CD4-positive, alpha-beta T cell treated with Interleukin-12 subunit alpha and Interleukin-12 subunit beta, for 1 hour (primary cell): Measurements from ENCODE around the gene SULT2B1.
"Not testable (repeated sequence)": the region's sequence is repeated elsewhere in the genome, so short reads cannot be mapped to it uniquely, and the experiment has no call there.

Experiments
- DNase-seq: peaks from one replicate; pipeline ENCODE4 v3.0.0-alpha.2; 2020

Gene SULT2B1

GRCh38 chr19:48561412-48561811 is 9.4 kb downstream of the SULT2B1 start:
- DNase-seq: no peak

GRCh38 chr19:48565090-48565489 is 13.1 kb downstream of the SULT2B1 start:
- no peak for DNase-seq

GRCh38 chr19:48568345-48568886 is 16.4 kb downstream of the SULT2B1 start:
- DNase-seq: no peak

- no peak for DNase-seq
These were observed 17.8 kb downstream of the SULT2B1 start for GRCh38 chr19:48569814-48570213.

GRCh38 chr19:48571378-48572162 is 19.6 kb downstream of the SULT2B1 start:
- no peak for DNase-seq

- no peak for DNase-seq
These were observed 21.2 kb downstream of the SULT2B1 start for GRCh38 chr19:48573163-48573505.

GRCh38 chr19:48575931-48576622 is 24.1 kb downstream of the SULT2B1 start:
- no peak for DNase-seq

GRCh38 chr19:48577908-48578307 is 25.9 kb downstream of the SULT2B1 start:
- not testable (repeated sequence) for DNase-seq

- DNase-seq: no peak
These were observed 26.9 kb downstream of the SULT2B1 start for GRCh38 chr19:48578891-48579290.

GRCh38 chr19:48582168-48582567 is 30.2 kb downstream of the SULT2B1 start:
- DNase-seq: no peak

GRCh38 chr19:48587387-48587786 is 35.4 kb downstream of the SULT2B1 start:
- DNase-seq: no peak

GRCh38 chr19:48588670-48589401 is 36.9 kb downstream of the SULT2B1 start:
- peak; percentile 87 for DNase-seq

- no peak for DNase-seq
These were observed 39.0 kb downstream of the SULT2B1 start for GRCh38 chr19:48591021-48591420.

- no peak for DNase-seq
These were observed 43.2 kb downstream of the SULT2B1 start for GRCh38 chr19:48595171-48595570.

GRCh38 chr19:48595833-48596232 is 43.9 kb downstream of the SULT2B1 start:
- no peak for DNase-seq

- DNase-seq: no peak
These were observed 44.3 kb downstream of the SULT2B1 start for GRCh38 chr19:48596237-48596636.

- peak; percentile 69 for DNase-seq
These were observed 44.9 kb downstream of the SULT2B1 start for GRCh38 chr19:48596679-48597465.

- no peak for DNase-seq
These were observed 47.2 kb downstream of the SULT2B1 start for GRCh38 chr19:48598996-48599700.

- no peak for DNase-seq
These were observed 48.9 kb downstream of the SULT2B1 start for GRCh38 chr19:48600679-48601417.

GRCh38 chr19:48603001-48603400 is 51.0 kb downstream of the SULT2B1 start:
- no peak for DNase-seq

- DNase-seq: no peak
These were observed 51.5 kb downstream of the SULT2B1 start for GRCh38 chr19:48603449-48603848.
